GM18858 (cell line): Measurements from ENCODE around the gene KCNA3.
"Not testable (repeated sequence)": the region's sequence is repeated elsewhere in the genome, so short reads cannot be mapped to it uniquely, and the experiment has no call there.

Experiments
- ATAC-seq: cut with Tn5 transposase; IDR thresholded peaks from one replicate; pipeline ENCODE4 v1.9.1; 2021; ENCODE audit not compliant: unreplicated experiment

Gene KCNA3

DNA sequence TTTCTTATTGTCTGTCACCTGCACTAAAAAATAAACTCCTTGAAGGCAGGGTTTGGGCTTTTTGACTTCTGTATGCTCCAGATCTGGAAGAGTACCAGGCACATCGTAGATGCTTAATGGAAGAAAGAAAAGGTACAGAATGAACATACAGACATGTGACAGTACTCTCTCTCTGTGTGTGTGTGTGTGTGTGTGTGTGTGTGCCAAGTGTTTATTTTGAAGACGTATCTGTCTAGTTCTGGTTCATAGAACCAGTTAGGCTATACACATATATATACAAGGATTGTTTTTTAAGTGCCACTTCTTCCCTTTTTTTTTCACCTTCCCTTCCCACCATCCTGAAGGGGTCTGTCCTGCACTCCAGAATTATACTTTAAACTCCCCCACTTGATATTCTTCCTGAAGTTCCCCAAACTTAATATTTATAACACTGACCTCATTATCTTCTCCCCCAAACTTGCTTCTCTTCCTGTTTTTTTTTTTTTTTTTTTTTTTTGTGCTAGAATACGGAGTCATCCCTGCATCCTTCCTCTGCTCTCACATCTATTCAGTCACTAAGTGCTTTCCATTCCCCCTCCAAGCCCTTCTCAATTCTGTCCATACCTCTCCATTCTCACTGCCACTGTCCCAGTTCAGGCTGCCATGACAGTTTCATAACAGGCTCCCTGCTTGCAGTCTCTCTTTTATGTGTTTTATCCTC is 5.4 kb upstream of the KCNA3 start:
- ATAC-seq = no peak

DNA sequence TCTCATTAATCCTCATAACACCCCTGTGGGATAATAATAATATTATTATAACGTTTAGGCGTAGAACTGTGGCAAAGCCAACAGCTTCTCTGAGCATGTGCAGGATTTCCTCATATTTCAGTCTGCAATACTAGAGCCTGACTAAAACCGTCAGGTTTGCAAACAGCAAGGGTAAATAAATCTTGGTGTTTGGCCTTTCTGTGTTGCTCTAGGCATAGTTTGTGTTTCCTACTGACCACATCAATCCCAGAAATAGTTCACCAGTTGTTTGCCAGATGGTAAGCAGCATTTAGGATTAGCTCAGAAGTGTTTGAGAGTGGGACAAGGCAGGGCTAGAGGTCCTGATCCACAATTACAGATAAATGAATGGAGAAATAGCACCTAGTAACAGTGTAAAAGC is 2.8 kb upstream of the KCNA3 start:
- no peak for ATAC-seq

DNA sequence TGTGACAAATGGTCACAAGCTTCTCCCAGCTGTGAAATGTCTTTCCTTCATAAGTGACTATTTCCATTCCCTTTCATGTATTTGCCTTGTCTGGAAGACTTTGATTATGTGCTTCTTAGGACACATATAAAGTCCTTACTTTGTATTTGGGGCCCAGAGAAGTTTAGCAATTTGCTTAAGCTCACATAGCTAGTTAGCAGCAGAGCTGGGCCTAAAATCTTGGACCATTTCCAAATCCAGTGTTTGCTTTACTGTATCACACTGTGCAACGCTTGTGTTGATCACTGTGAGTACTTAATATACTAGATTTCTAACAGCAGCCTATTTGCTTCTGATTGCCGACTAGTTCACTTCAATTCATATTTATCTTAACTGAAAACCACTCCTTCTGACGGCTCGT is 2.2 kb upstream of the KCNA3 start:
- no peak for ATAC-seq

DNA sequence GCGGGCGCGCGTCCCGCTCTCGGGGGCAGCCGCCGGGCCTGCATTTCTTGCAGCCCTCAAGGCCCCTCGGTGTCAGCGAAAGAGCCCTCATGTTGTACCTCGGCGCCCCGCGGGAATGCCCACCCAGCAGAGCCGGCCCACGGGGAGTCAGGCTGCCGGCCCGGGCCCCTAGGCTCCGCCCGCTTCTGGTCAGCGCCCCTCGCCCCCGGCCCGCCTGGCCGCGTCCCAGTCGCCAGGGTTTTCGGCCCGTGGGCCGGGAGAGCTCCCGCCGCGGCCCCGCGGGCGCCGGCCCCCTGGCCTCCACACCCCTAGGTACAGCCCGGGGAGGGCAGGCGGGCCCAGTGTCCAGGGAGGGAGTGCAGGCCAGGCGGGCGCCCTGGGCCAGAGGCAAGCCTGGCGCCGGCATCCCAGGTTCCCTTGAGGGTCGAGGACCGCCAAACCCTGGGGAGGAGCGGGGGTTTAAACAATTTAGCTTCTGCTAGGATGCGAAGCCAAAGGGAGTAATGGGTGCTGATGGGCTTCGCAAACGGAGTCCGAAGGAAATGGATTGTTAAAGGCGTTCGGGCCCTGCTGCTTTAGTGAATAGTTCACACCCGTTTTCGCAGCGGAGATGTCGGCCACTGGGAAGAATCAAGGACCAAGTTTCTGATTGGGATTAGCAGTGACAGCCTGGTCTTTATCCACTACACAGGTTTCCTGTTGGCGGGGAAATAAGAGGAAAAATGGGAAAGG is 486 bp upstream of the KCNA3 start:
- no peak for ATAC-seq

DNA sequence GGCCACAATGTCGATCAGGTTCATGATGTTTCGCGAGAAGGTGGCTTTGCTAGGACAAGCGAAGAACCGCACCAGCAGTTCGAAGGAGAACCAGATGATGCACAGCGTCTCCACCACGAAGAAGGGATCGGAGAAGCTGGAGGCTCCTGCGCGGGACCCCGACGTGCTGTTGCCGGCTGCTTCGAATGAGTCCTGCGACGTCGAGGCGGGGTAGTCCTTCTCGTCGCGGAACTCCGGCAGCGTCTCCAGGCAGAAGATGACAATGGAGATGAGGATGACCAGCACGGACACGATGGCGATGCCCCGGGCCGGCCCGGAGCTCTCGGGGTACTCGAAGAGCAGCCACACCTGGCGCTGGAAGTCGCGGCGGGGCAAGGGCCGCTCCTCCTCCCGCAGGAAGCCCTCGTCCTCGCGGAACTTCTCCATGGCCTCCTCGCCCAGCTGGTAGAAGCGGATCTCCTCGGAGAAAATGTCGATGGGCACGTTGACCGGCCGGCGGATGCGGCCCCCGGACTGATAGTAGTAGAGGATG is 869 bp downstream of the KCNA3 start:
- no peak for ATAC-seq

DNA sequence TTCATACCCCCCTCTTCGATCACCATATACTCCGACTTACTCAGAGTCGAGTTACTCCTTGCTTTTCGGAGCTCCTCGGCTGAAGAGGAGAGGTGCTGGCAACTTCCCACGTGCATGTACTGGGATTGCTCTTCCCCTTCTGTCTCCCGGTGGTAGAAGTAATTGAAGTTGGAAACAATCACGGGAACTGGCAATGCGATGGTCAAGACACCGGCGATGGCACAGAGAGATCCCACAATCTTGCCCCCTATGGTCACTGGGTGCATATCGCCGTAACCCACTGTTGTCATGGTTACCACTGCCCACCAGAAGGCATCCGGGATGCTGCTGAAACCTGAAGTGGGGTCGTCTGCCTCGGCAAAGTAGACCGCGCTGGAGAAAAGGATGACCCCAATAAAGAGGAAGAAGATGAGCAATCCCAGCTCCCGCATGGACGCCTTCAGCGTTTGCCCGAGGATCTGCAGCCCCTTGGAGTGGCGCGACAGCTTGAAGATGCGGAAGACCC is 1.5 kb downstream of the KCNA3 start:
- ATAC-seq = no peak

DNA sequence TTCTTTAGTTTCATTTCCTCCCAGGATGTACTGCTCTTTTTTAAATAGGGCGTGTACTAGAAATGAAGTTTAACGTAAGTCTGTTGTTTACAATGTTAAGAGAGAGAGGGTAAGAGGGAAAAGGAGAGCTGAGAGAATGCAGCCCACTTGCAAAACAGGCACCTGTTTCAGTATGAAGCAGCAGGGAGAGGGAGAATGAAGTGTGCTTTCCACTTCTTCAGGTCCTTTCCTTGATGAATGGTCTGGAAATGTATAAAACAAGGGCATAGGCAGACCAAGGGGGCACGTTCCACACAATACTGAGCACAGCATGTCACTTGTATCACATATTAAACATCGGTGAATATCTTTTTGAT is 2.0 kb downstream of the KCNA3 start:
- ATAC-seq = peak; percentile 39

DNA sequence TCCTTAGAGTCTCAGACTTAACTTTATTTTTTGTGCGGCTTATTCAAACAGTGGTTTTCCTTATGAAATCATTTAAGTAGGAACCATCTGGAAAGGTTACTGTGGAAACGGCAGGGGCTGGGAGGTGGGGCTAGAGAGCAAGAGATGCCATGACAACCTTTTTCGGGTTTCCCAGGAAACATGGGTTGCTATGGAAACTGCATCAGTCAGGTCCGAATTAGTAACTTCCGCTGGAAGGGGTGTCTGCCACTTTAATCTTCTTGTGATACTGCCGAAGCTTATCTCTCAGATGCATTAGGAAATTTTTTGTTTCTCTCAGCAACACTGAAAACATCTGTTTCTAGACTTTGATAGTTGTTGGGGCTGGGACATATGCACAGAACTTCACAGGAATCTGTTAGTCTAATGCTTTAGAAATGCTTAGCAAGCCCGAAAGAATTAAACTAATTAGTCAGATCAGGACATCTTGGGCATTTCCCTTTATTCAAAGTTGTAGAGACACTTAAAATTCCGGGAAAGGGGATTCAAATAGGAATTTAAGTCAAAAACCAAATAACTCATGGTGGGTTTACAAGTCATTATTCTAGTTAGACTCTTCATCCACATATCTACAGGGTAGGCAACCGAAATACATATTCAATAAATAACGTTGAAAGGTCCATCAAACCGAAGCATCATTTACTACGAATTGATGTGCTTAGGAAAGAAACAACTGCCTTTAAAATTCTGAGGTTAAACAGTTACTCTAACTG is 2.6 kb downstream of the KCNA3 start:
- no peak for ATAC-seq

DNA sequence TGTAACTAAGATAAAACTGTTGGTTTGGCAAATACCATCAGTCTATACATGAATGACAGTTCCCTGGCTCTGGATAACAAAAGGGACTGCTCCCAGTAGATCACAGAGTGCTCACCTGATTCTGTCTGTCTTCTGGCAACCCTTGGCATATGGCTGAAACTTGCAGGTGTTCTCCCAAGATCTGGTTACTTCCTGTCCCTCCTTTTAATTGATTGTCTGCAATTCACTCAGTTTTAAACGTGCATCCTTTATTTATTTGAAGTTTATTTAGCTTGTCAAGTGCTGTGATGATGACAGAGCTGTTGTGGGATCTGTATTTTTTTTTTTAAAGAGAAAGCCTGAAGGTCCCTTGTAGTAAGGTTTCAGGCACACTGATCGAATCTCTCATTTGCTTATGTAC is 3.4 kb downstream of the KCNA3 start:
- no peak for ATAC-seq

DNA sequence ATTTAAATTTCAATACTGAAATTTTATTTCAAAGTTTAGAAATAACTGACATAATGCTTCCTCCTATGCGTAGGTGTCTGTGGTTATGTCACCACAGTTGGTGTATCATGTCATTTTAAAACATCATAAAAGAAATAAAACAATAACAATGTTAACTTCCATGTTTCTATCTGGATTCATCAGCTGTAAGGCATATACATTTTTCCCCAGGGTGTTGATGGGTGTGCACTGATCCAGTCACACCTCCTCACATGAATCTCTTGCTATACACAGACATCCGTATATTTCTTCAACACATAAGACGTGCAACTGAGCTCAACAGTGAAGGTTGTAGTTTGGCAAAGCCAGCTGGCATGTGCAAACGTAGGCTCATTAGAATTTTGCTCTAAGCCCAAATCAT is 6.2 kb downstream of the KCNA3 start:
- ATAC-seq = no peak

DNA sequence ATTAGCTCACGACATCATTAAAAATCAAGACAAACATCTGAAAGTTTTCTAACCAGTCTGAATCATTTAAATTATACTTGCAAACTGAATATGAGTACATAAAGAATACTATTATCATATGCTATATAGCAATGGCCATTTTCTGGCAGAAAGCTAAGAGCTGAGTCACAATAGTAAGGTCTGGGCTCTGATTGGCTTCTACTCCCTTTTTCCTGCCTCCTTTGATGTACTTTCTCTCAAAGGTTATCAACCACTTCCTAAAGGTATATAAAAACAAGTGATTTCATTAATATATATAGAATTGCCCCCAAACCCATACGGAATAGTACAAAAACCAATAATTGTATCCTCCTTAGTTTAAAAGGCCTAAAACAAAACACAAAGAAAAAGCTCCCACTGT is 7.0 kb downstream of the KCNA3 start:
- ATAC-seq = no peak

DNA sequence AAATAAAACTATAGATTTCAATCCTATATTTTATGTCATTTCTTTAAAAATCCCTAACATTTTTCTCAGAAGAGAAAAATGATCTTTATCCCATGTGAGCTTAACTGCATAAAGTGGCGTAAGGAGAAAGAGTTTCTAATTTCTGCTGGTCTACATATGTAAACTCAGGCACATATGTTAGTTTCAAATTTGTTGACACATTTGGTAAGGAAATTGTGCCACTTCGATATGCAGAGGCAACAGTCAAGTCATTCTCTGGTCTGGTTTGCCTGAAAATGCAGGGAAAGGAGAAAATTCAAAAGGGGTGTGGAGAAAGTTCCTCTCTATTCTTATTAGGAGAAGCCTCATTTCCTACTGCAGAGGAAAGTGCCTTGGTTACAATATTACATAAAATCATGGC is 11.5 kb downstream of the KCNA3 start:
- ATAC-seq = no peak

DNA sequence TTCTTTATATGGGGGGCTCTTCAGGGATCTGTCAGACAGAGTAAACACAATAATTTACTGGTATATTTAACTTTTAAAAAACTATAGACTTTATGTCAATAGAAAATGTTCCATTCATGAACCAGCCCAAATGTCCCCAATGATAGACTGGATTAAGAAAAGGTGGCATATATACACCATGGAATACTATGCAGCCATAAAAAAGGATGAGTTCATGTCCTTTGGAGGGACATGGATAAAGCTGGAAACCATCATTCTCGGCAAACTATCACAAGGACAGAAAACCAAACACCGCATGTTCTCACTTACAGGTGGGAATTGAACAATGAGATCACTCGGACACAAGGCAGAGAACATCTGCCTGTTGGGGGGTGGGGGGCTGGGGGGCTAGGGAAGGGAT is 15.2 kb downstream of the KCNA3 start:
- not testable (repeated sequence) for ATAC-seq

DNA sequence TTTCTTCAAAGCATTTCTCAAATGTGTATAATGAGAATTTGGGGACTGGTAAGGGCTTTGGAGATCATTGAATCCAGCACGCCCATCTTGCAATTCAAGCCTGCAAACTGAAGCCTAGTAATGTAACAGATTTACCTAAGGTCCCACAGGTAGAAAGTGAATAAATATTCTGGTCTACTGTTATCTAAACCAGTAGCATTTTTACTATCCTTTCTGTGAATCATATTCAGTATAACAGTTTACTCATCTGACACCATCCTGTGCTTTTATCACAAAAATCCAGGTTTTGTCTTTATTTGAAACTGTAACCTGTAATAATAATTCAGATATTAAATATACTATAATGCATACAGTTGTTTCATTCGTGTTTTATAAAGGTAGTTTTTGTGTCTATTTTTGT is 17.4 kb downstream of the KCNA3 start:
- no peak for ATAC-seq

DNA sequence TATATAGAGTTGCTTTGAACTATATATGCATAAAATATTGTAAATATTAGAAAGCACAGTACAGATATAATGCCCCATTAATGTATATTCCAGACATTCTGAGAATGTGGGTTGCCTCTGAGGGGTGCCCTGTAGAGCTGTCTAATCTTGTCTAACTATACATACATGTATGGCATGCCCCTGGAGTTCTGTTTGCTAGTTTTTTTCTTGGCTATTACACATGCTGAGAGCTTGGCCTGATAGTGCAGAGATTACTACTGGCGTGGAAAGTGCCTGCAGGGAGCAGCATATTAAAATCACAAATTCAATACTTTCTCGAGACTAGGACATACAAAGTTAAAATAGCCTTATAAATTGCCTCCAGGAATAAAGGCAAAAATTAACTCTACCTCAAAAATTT is 24.1 kb downstream of the KCNA3 start:
- no peak for ATAC-seq

DNA sequence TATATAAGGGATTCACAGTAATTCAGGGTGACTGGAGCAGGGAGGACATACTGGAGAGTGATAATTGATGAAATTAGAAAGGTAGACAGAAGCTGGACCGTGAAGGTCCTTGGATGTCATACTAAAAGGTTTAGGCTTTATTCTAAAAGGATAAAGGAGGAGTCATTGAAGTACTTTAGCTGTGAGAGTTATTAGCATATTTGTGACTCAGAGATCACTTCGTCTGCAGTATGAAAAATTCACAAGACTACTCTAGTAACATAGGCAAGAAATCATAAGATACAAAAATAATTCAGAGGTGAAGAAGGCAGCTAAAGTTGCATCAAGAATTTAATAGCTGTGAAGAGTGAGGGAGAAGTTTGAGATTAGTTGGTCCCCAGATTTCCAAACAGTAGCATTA is 26.3 kb downstream of the KCNA3 start:
- ATAC-seq = no peak

DNA sequence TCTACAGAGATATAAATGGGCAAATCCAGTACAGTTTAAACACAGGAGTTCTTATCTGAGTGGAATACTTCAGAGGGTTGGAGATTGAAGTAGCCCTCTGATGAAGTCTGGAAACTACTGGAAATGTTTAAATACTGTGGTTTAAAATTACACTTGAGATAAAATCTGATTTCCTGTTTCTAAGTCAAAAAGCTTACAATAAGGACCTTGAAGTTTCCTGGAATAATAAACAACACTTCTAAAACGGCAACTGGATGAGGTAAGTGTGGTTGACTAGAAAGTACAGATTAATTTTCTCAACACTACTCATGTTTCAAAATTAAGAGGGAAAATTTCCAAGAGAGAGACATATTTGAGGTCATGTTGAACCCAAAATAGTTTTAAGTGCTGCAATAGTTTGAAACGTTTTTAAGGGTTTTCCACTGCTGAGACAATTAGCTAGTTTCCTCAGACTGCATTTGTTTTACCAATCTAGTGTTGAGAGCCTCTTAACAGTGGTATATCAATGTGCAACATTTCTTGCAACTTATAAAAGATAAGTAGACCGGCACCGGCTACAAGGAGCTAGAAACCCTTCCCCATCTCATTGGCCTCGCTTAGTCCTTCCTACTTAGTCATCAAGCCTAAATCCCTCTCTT is 27.4 kb downstream of the KCNA3 start:
- no peak for ATAC-seq

DNA sequence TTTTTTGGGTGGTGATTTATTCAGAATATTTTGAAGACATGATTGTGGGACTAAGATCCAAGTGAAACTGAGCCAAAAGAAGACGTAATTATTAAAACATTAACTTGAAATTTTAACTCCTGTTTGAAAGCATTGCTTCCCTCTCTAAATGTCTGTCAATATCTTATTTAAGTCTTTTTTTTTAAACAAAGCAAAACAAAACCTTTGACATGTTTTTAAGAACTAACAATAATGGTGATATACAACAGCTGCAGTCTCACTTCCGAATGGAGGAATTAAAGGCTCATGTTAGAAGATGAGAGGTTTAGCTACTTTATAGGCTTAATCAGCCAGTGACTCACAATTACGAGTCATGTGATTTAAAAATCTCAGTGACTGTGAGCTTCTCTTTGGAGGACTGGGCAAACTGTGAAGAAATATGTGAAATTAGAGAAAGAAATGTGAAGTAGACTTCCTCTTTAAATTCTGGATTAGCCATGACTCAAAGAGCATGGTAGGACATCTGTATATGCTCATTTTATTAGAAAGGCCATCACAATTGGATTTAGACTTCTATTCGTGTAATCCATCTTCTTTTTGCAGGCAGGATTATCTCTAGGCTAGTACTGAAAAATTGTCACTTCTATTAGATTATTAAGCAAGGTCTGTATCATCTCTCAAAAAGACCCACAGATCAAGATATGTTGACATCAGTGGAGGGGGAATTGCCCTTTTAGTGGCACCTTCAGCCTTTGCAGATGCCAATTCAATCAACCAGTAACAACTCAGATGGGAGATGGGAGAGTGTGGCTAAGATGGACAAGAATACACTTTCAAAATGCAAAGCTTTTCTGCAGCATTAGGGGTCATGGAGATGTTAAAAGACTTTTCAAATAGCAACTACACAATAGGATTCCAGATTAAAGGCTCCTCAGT is 28.7 kb downstream of the KCNA3 start:
- ATAC-seq = no peak

DNA sequence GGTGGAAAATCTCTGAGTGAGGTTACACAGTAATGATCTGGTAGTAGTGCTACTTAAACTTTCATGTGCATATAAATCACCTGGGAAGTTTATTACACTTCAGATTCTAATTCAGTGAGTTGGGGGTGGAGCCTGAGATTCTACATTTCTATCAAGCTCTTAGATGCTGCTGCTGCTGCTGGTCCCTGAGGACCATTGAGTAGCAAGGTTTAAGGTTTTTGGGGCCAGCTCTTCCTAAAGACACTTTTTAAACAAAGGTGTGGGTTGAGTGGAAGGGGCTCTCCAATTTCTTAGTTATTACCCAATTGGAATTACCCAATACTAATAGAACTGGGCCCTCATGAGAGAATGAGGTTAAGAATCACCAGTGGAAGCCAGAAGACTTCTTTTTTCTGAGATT is 29.5 kb downstream of the KCNA3 start:
- ATAC-seq = no peak

DNA sequence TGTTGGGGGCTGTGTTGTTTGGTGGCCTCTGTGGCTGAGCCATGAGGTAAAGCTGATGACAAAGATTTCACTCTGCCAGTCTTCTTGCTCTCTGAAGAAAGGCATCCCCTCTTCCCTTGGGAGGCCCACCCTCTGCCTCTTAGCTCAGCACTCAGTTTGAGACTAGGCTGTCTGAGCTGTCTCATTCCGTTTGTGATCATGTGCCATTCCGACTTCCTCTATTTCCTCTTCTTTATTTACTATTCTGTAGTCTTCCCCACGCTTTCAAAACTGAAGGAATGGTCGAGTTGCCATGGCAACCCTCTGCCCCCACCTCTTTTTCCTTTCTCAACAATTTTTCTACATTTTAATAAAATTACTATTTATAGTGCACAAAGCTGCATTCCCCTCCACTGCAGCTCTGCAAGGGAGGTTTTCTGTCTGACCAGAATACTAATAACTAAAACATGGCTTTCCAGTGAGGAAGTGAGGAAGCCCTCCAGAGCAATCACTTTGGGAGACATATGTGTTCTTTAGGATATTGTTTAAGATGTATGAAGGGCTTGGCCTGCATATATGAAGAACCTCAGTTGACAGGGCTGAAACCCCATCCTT is 30.8 kb downstream of the KCNA3 start:
- no peak for ATAC-seq
